OCI-LY1 (cell line): ENCODE measurements around the gene DTNB.

Source experiments
- EZH2 ChIP-seq: fragments of 200-600 bp; sonication (generic), shearing (Covaris generic); IDR thresholded peaks from 2 replicates; pipeline ENCODE4 v1.8.0; 2017; ENCODE audit warnings: borderline replicate concordance, mixed run types, mild to moderate bottlenecking, antibody characterized with exemption, low read length, moderate library complexity, mixed read lengths
- TF ChIP-seq, protein P1 (sequence below): fragments of 200-600 bp; sonication (generic), shearing (Covaris generic); IDR thresholded peaks from 2 replicates; pipeline ENCODE4 v1.5.1; 2017; ENCODE audit warnings: mild to moderate bottlenecking, antibody characterized with exemption, low read length, moderate library complexity, mixed read lengths

DNA sequence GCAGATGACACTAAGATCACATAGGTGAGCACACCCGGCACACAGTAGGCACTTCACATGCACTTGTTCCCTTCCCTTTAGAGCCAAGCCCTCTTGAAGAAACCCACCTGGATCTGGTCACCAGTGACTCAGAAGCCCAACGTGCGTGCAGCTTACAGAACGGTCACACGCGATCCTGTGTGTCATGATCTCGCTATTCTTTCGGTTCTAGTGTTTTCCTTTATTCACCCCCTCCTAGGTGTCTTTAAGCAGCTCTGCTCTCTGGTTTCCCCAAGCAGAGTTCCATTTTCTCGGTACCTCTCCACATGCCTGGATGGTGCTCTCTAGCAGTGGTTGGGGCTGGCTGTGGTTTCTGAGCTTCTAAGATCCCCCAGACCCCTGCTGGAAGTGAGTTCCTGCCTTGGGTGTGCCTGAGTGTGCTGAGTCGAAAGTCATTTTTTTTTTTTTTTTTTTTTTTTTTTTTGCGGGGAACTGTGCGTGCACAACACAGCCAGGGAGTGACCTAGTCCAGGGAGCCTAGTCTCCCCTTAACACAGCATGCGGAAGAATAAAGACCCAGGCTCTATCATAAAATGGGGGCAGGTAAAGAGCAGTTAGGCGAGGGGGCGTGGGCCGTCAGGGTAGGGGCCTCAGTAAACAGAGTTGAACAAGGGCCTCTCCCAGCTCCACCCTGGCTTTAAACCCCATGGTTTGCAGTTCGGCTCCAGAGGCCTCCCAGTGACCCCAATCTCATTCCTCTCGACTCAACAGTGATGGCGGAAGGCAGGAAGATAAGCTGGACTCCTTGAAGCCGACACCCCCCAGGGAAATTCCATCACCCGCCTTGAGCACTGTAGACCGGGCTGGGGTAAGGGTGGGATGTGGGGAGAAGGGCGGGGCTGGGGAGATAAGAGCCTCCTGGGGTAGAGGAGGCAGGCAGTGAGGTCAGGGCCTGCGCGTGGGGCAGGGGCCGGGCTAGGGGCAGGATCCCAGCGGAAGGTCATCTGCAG lies 301.8 kb downstream of the DTNB start:
- TF ChIP-seq EZH2, result no peak
- TF ChIP-seq, protein P1, sequence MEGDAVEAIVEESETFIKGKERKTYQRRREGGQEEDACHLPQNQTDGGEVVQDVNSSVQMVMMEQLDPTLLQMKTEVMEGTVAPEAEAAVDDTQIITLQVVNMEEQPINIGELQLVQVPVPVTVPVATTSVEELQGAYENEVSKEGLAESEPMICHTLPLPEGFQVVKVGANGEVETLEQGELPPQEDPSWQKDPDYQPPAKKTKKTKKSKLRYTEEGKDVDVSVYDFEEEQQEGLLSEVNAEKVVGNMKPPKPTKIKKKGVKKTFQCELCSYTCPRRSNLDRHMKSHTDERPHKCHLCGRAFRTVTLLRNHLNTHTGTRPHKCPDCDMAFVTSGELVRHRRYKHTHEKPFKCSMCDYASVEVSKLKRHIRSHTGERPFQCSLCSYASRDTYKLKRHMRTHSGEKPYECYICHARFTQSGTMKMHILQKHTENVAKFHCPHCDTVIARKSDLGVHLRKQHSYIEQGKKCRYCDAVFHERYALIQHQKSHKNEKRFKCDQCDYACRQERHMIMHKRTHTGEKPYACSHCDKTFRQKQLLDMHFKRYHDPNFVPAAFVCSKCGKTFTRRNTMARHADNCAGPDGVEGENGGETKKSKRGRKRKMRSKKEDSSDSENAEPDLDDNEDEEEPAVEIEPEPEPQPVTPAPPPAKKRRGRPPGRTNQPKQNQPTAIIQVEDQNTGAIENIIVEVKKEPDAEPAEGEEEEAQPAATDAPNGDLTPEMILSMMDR, result no peak
